SK-N-SH treated with all-trans-retinoic acid at 6 μM for 48 hours (cell line): Measurements from ENCODE around the gene SAMSN1.

ENCODE experiments used
- ATAC-seq: fragments of 200-7000 bp; cut with Tn5 transposase; 3 replicates; pipeline ENCODE4 v1.9.1; 2020; ENCODE audit warnings: mild to moderate bottlenecking, moderate library complexity
- ARNTL ChIP-seq: fragments of 450-650 bp; formaldehyde crosslinking; IDR thresholded peaks from 2 replicates; pipeline ENCODE4 v1.5.0; 2020; ENCODE audit warnings: low read depth, mild to moderate bottlenecking, moderate library complexity, borderline replicate concordance
- BACH2 ChIP-seq: fragments of 250-450 bp; sonication (Bioruptor Pico); IDR thresholded peaks from 2 replicates; pipeline ENCODE4 v1.9.0; 2021; ENCODE audit warnings: mild to moderate bottlenecking, borderline replicate concordance
- CREB5 ChIP-seq: fragments of 250-450 bp; sonication (Bioruptor Pico); IDR thresholded peaks from 2 replicates; pipeline ENCODE4 v1.5.1; 2020; ENCODE audit warnings: low read depth, mild to moderate bottlenecking, moderate library complexity
- CSDC2 ChIP-seq: fragments of 250-450 bp; sonication (Bioruptor Pico); IDR thresholded peaks from 2 replicates; pipeline ENCODE4 v1.5.0; 2020; ENCODE audit warnings: mild to moderate bottlenecking, moderate library complexity
- CSRNP3 ChIP-seq: fragments of 250-450 bp; sonication (Bioruptor Pico); IDR thresholded peaks from 2 replicates; pipeline ENCODE4 v1.5.1; 2021; ENCODE audit warnings: mild to moderate bottlenecking, moderate library complexity
- ESRRG ChIP-seq: fragments of 250-450 bp; sonication (Bioruptor Pico); IDR thresholded peaks from 2 replicates; pipeline ENCODE4 v1.6.1; 2021; ENCODE audit warnings: mild to moderate bottlenecking
- GLIS3 ChIP-seq: fragments of 250-450 bp; sonication (Bioruptor Pico); IDR thresholded peaks from 2 replicates; pipeline ENCODE4 v1.5.0; 2020; ENCODE audit warnings: mild to moderate bottlenecking, moderate library complexity
- ISL1 ChIP-seq: fragments of 250-450 bp; sonication (Bioruptor Pico); IDR thresholded peaks from 2 replicates; pipeline ENCODE4 v2.1.2; 2022; ENCODE audit warnings: mild to moderate bottlenecking, moderate library complexity
- OSR1 ChIP-seq: fragments of 250-450 bp; sonication (Bioruptor Pico); IDR thresholded peaks from 2 replicates; pipeline ENCODE4 v1.8.0; 2022; ENCODE audit warnings: moderate library complexity, mild to moderate bottlenecking, inconsistent platforms
- PATZ1 ChIP-seq: fragments of 250-450 bp; sonication (Bioruptor Pico); IDR thresholded peaks from 2 replicates; pipeline ENCODE4 v1.8.0; 2020; ENCODE audit warnings: mild to moderate bottlenecking, moderate library complexity, borderline replicate concordance
- POU6F1 ChIP-seq: fragments of 250-450 bp; sonication (Bioruptor Pico); IDR thresholded peaks from 2 replicates; pipeline ENCODE4 v1.8.0; 2021; ENCODE audit warnings: low read depth, mild to moderate bottlenecking, moderate library complexity, borderline replicate concordance
- PPARA ChIP-seq: fragments of 250-450 bp; sonication (Bioruptor Pico); IDR thresholded peaks from 2 replicates; pipeline ENCODE4 v1.5.0; 2020; ENCODE audit warnings: mild to moderate bottlenecking, borderline replicate concordance
- RARB ChIP-seq: fragments of 250-450 bp; sonication (Bioruptor Pico); IDR thresholded peaks from 2 replicates; pipeline ENCODE4 v1.8.0; 2021; ENCODE audit warnings: mild to moderate bottlenecking, moderate library complexity
- SNAI2 ChIP-seq: fragments of 250-450 bp; sonication (Bioruptor Pico); IDR thresholded peaks from 2 replicates; pipeline ENCODE4 v1.5.0; 2020; ENCODE audit warnings: mild to moderate bottlenecking, moderate library complexity
- TCF4 ChIP-seq: fragments of 250-450 bp; sonication (Bioruptor Pico); IDR thresholded peaks from 2 replicates; pipeline ENCODE4 v1.8.0; 2021; ENCODE audit warnings: mild to moderate bottlenecking, moderate library complexity, borderline replicate concordance
- TOX ChIP-seq: fragments of 250-450 bp; sonication (Bioruptor Pico); IDR thresholded peaks from 2 replicates; pipeline ENCODE4 v1.8.0; 2021; ENCODE audit warnings: mild to moderate bottlenecking, moderate library complexity, borderline replicate concordance
- TSHZ2 ChIP-seq: fragments of 250-450 bp; sonication (Bioruptor Pico); IDR thresholded peaks from 2 replicates; pipeline ENCODE4 v1.5.0; 2020; ENCODE audit warnings: mild to moderate bottlenecking, moderate library complexity
- ZC3H10 ChIP-seq: fragments of 250-450 bp; sonication (Bioruptor Pico); IDR thresholded peaks from 2 replicates; pipeline ENCODE4 v1.5.1; 2021; ENCODE audit warnings: mild to moderate bottlenecking, moderate library complexity
- ZFP3 ChIP-seq: fragments of 250-450 bp; sonication (Bioruptor Pico); IDR thresholded peaks from 2 replicates; pipeline ENCODE4 v1.5.0; 2020; ENCODE audit warnings: mild to moderate bottlenecking, moderate library complexity
- ZFP30 ChIP-seq: fragments of 450-650 bp; formaldehyde crosslinking; IDR thresholded peaks from 2 replicates; pipeline ENCODE4 v1.5.0; 2022; ENCODE audit warnings: mild to moderate bottlenecking, moderate library complexity
- ZNF565 ChIP-seq: fragments of 450-650 bp; formaldehyde crosslinking; conservative IDR thresholded peaks from 2 replicates; pipeline ENCODE4 v1.5.0; 2020; ENCODE audit warnings: low read depth, mild to moderate bottlenecking, moderate library complexity
- ZNF70 ChIP-seq: fragments of 450-650 bp; formaldehyde crosslinking; IDR thresholded peaks from 2 replicates; pipeline ENCODE4 v1.5.0; 2020; ENCODE audit warnings: mild to moderate bottlenecking, moderate library complexity
- ZNF8 ChIP-seq: fragments of 450-650 bp; formaldehyde crosslinking; IDR thresholded peaks from 2 replicates; pipeline ENCODE4 v1.5.0; 2020; ENCODE audit warnings: mild to moderate bottlenecking, moderate library complexity

The SAMSN1 gene

GRCh38 chr21:14451546-14451945 lies 94.6 kb downstream of the SAMSN1 start:
- TF ChIP-seq ZNF8 (CRISPR knock-in tag) (no peak), PPARA (CRISPR knock-in tag) (no peak), ESRRG (CRISPR knock-in tag) (no peak), GLIS3 (no peak), RARB (no peak), TCF4 (no peak), OSR1 (no peak), POU6F1 (CRISPR knock-in tag) (no peak)
- ATAC-seq, result no peak

GRCh38 chr21:14448784-14449183 lies 97.3 kb downstream of the SAMSN1 start:
- no peak for TF ChIP-seq TOX
- TF ChIP-seq OSR1, result no peak
- no peak for TF ChIP-seq ZC3H10
- ATAC-seq, result no peak

GRCh38 chr21:14438211-14438610 lies 107.9 kb downstream of the SAMSN1 start:
- no peak for TF ChIP-seq ESRRG (CRISPR knock-in tag)
- TF ChIP-seq ISL1, result no peak
- TF ChIP-seq OSR1, result no peak
- no peak for TF ChIP-seq CREB5 (CRISPR knock-in tag)
- no peak for TF ChIP-seq TSHZ2 (CRISPR knock-in tag)
- TF ChIP-seq TOX, result no peak
- TF ChIP-seq ZC3H10, result no peak
- TF ChIP-seq CSDC2 (CRISPR knock-in tag), result no peak
- no peak for TF ChIP-seq ZNF70 (CRISPR knock-in tag)
- TF ChIP-seq BACH2 (CRISPR knock-in tag), result no peak
- no peak for TF ChIP-seq ZNF565 (CRISPR knock-in tag)
- no peak for TF ChIP-seq CSRNP3 (CRISPR knock-in tag)
- TF ChIP-seq ARNTL (CRISPR knock-in tag), result no peak
- no peak for ATAC-seq

- TF ChIP-seq POU6F1 (CRISPR knock-in tag), result no peak
- no peak for TF ChIP-seq ZNF70 (CRISPR knock-in tag)
- no peak for TF ChIP-seq PATZ1
- no peak for TF ChIP-seq OSR1
- TF ChIP-seq PPARA (CRISPR knock-in tag), result no peak
- TF ChIP-seq TOX, result no peak
- TF ChIP-seq ZFP30 (CRISPR knock-in tag), result no peak
- TF ChIP-seq GLIS3, result no peak
- TF ChIP-seq ESRRG (CRISPR knock-in tag), result no peak
- TF ChIP-seq ZFP3 (CRISPR knock-in tag), result no peak
- no peak for TF ChIP-seq BACH2 (CRISPR knock-in tag)
- no peak for TF ChIP-seq TCF4
- no peak for TF ChIP-seq ARNTL (CRISPR knock-in tag)
- no peak for TF ChIP-seq ISL1
- TF ChIP-seq SNAI2, result no peak
- no peak for ATAC-seq
Measured at GRCh38 chr21:14435423-14435822, 110.7 kb downstream of the SAMSN1 start.
